ENCODE results near the gene SREBF2. TPM values are rescaled to one million over a fixed set of nuclear protein-coding genes. Genes with fewer than 3 reads are reported as not detected.
A peak's percentile ranks its signal among the peaks of the same experiment; 100 is the strongest.
"Not testable (repeated sequence)": the region's sequence is repeated elsewhere in the genome, so short reads cannot be mapped to it uniquely, and the experiment has no call there.

Gene SREBF2
- total RNA-seq, 4 donors from 2014 or later, result 10.2 to 61.0 (median 29.0) TPM

DNA sequence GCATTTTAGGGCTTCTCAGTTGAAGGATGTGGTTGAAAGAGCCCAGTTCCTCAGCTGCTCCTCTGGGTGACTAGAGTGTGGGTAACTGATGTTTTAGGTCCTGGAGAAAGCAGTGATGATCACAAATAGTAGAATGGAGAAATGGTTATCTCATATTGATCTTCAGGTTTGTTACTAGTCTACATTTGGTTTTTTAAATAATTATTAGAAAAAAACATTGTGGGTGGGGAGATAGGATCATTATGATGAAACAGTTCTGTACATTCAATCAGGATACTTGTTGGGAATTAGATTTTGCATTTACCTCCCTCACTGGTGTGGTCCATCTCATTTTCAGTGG lies 24.9 kb downstream of the SREBF2 start:
- Histone ChIP-seq H3K4me1 (no peaks in the 10 kb centered on the region), H3K4me3 (no peak overlapping the region), H3K36me3 (no peaks in the 10 kb centered on the region), H3K27ac (no peak overlapping the region), H3K9me3 (no peaks in the 10 kb centered on the region), H3K27me3 (no peaks in the 10 kb centered on the region)
- TF ChIP-seq, protein P1, sequence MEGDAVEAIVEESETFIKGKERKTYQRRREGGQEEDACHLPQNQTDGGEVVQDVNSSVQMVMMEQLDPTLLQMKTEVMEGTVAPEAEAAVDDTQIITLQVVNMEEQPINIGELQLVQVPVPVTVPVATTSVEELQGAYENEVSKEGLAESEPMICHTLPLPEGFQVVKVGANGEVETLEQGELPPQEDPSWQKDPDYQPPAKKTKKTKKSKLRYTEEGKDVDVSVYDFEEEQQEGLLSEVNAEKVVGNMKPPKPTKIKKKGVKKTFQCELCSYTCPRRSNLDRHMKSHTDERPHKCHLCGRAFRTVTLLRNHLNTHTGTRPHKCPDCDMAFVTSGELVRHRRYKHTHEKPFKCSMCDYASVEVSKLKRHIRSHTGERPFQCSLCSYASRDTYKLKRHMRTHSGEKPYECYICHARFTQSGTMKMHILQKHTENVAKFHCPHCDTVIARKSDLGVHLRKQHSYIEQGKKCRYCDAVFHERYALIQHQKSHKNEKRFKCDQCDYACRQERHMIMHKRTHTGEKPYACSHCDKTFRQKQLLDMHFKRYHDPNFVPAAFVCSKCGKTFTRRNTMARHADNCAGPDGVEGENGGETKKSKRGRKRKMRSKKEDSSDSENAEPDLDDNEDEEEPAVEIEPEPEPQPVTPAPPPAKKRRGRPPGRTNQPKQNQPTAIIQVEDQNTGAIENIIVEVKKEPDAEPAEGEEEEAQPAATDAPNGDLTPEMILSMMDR (IDR thresholded peaks at IDR 0.05), result no peak
- TF ChIP-seq POLR2A (IDR thresholded peaks at IDR 0.05), result no peak
- intact Hi-C loops (cut with DNase I; ENCODE audit: low total_unique reads), result no loop called here
- no peak for DNase-seq

DNA sequence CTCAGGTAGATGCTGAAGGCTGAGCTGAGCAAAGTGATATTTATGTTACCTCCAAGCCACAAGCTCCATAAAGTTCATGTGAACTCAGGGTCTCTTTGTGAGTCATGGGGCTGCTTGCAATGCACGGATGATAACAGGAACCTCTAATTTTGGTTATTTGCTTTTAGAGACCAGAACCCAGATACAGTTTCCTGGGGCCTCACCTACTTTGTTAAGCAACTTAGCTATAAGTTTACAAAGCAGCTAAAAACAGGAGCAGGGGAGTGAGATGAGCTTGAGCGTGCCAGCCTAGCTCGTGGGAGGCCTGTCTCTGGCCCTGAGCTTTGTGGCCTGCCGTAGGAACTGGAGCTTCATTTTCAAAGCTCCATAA lies 29.2 kb downstream of the SREBF2 start:
- Histone ChIP-seq H3K4me3 (no peak overlapping the region), H3K36me3 (no peaks in the 10 kb centered on the region), H3K27ac (peak overlapping the region; percentile 39 to 47), H3K4me1 (no peaks in the 10 kb centered on the region), H3K27me3 (no peaks in the 10 kb centered on the region), H3K9me3 (no peaks in the 10 kb centered on the region)
- DNase-seq, result no peak
- TF ChIP-seq POLR2A (IDR thresholded peaks at IDR 0.05), result no peak
- TF ChIP-seq, protein P1 (IDR thresholded peaks at IDR 0.05), result no peak
- intact Hi-C loops (cut with DNase I; ENCODE audit: low total_unique reads), result no loop called here

DNA sequence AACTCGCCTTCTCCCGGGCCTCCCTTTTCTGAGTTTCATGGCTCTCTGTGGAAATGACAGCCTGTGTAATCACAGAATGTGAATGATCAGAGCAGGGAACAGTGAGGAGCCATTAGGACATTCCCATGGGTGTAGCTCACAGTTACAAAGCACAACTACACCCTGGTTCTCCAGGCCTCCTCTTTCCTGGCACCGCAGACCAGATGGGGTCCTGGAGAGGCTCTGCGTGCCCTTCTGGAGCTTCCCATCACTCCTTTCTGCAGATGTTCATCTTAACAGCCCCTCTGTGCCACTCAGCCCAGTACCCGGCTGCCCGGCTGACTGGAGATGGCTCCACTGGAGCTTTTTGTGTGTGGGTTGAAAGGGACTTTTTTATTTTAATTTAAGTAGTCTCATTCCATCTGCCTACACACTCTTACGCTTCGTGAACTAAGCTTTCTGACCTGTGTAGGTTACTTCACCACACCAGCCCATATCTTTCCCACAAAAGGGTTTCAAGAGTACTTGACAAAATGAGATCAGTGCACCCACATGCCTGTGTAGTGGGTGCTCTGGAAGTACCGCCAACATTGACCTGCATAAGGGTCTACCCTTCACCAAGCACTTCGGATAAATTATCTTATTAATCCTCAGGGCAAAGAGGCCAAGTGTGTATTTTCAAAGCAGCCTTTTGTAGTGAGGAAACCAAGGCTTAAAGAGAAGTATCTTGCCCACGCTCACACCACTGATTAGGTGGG lies 29.8 kb downstream of the SREBF2 start:
- Histone ChIP-seq H3K27me3 (no peaks in the 10 kb centered on the region), H3K9me3 (no peaks in the 10 kb centered on the region), H3K4me1 (no peaks in the 10 kb centered on the region), H3K36me3 (no peaks in the 10 kb centered on the region), H3K27ac (peak overlapping the region; percentile 39 to 47), H3K4me3 (no peak overlapping the region)
- no peak for TF ChIP-seq POLR2A (IDR thresholded peaks at IDR 0.05)
- TF ChIP-seq, protein P1 (IDR thresholded peaks at IDR 0.05), result no peak
- intact Hi-C loops (cut with DNase I; ENCODE audit: low total_unique reads), result no loop called here
- DNase-seq, result no peak

DNA sequence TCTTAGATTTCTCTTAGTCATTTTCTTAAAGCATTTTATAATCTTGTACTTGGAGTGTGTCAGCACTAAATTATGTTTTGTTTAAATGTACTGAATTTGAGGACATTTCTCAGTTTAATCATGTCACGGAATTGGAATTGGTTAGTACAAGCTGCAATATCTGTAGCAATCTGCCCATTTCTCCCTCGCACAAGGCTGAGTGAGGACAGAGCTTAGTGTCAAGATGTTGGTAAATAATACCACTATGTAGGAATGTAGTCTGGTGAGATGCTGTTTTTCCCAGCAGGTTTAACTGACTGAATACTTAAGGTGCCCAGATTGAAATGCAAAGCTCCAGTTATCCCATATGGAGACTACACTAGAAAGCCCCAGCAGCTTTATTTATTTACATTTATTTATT lies 30.6 kb downstream of the SREBF2 start:
- no peak for DNase-seq
- Histone ChIP-seq H3K4me1 (no peaks in the 10 kb centered on the region), H3K27me3 (no peaks in the 10 kb centered on the region), H3K9me3 (no peaks in the 10 kb centered on the region), H3K4me3 (no peak overlapping the region), H3K36me3 (no peaks in the 10 kb centered on the region), H3K27ac (no peak overlapping the region)
- TF ChIP-seq, protein P1 (IDR thresholded peaks at IDR 0.05), result no peak
- no peak for TF ChIP-seq POLR2A (IDR thresholded peaks at IDR 0.05)
- intact Hi-C loops (cut with DNase I; ENCODE audit: low total_unique reads), result no loop called here

DNA sequence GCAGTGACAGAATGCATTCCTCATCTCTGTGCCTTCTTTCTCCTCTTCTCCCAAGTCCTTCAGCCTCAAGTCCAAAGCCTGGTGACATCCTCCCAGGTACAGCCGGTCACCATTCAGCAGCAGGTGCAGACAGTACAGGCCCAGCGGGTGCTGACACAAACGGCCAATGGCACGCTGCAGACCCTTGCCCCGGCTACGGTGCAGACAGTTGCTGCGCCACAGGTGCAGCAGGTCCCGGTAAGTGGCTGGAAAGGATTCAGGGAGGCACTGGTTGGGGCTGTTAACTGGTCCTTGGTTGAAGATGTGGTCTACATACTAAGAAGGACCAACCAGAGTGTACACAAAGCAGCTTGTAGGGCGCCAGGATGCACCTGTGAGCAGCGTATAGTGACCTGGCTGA lies 35.7 kb downstream of the SREBF2 start:
- Histone ChIP-seq H3K4me3 (no peak overlapping the region), H3K4me1 (no peaks in the 10 kb centered on the region), H3K36me3 (no peaks in the 10 kb centered on the region), H3K27me3 (no peaks in the 10 kb centered on the region), H3K9me3 (no peaks in the 10 kb centered on the region), H3K27ac (no peak overlapping the region)
- TF ChIP-seq POLR2A (IDR thresholded peaks at IDR 0.05), result no peak
- TF ChIP-seq, protein P1 (IDR thresholded peaks at IDR 0.05), result no peak
- intact Hi-C loops (cut with DNase I; ENCODE audit: low total_unique reads), result no loop called here
- no peak for DNase-seq

DNA sequence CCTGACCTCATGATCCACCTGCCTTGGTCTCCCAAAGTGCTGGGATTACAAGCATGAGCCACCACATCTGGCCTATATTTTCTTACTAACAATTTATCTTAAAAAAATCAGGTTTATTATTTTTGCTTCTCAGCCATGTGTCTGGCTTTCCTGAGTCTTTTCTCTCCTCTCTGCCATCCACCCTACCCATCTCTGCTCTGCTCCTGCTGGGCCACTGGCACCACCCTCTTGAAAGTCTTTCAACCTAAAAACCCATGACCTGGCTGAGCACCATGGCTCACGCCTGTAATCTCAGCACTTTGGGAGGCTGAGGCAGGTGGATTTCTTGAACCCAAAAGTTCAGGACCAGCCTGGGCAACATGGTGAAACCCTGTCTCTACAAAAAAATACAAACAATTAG lies 37.2 kb downstream of the SREBF2 start:
- intact Hi-C loops (cut with DNase I; ENCODE audit: low total_unique reads); DNase-seq; H3K4me1 ChIP-seq; H3K27me3 ChIP-seq; H3K9me3 ChIP-seq; H3K27ac ChIP-seq; H3K4me3 ChIP-seq; H3K36me3 ChIP-seq: not testable (repeated sequence)

Measured in uterus (tissue), 4 donors.